ENCODE data around the gene SP110.
"Not testable (repeated sequence)": the region's sequence is repeated elsewhere in the genome, so short reads cannot be mapped to it uniquely, and the experiment has no call there.

DNA sequence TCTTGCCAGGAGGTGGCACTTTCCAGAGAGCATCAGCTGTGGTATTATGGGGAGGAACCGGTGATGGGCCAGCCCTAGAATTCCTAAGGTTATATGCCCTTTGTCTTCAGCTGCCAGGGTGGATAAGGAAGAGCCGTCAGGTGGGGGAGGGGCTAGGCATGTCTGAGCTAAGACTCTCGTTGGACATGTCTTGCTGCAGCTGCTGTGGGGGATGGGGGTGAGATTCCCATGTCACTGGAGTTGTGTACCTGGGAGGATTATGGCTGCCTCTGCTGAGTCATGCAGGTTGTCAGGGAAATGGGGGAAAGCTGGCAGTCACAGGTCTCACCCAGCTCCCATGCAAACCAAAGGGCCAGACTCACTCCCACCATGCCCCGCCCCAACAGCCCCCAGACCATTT is 45.2 kb upstream of the SP110 start:
- TF ChIP-seq CTCF (IDR thresholded peaks at IDR 0.05); EZH2 (IDR thresholded peaks at IDR 0.05; ENCODE audit: borderline replicate concordance, insufficient read depth, low read depth, low read length, poor library complexity, severe bottlenecking): not testable (repeated sequence)

All from B cell (primary cell).